Common myeloid progenitor, CD34-positive (primary cell): ENCODE measurements around the gene TMEM201.

Experiments
- CTCF ChIA-PET: fragments of 350-600 bp; sonication (Branson Sonifier 250); formaldehyde crosslinking; loops from one replicate; lab custom pipeline; 2021; ENCODE audit warnings: antibody characterized with exemption; lab: Charles Lee
- POLR2A ChIA-PET: fragments of 350-600 bp; sonication (Branson Sonifier 250); formaldehyde crosslinking; loops from one replicate; lab custom pipeline; 2021; ENCODE audit warnings: antibody characterized with exemption; lab: Charles Lee
- DNase-seq, 3 donors: peaks; one replicate each; pipeline versions ENCODE4 v3.0.0 to v3.0.0-alpha.2; 2013
- H3K27ac ChIP-seq, 2 experiments: 1 replicate in 1 of 2; 2 replicates in 1 of 2; pipeline ENCODE4 v1.7.0; 2013; ENCODE audit warnings: inconsistent platforms in 2 of 2, low read length in 2 of 2, mild to moderate bottlenecking in 2 of 2, low read depth in 1 of 2, moderate library complexity in 1 of 2; ENCODE audit not compliant: severe bottlenecking in 2 of 2, insufficient read depth in 1 of 2, poor library complexity in 1 of 2
- H3K27me3 ChIP-seq, 5 experiments: replicated peaks in 2 of 5; 1 replicate in 3 of 5; 2 replicates in 2 of 5; pipeline versions ENCODE4 v1.6.1 to v1.7.0; 2013; ENCODE audit warnings: low read length in 4 of 5, mild to moderate bottlenecking in 2 of 5, moderate library complexity in 2 of 5, inconsistent platforms in 1 of 5; ENCODE audit not compliant: insufficient read depth in 5 of 5, control insufficient read depth in 4 of 5
- H3K36me3 ChIP-seq, 4 experiments: 1 replicate in 2 of 4; 2 replicates in 2 of 4; pipeline versions ENCODE4 v1.6.1 to v1.7.0; 2013; ENCODE audit warnings: low read length in 3 of 4, control low read depth in 1 of 4, mild to moderate bottlenecking in 1 of 4; ENCODE audit not compliant: control insufficient read depth in 4 of 4, insufficient read depth in 4 of 4
- H3K4me1 ChIP-seq, 4 experiments: 1 replicate in 3 of 4; 2 replicates in 1 of 4; pipeline versions ENCODE4 v1.6.1 to v1.7.1; 2013; ENCODE audit warnings: low read length in 3 of 4, mild to moderate bottlenecking in 3 of 4, control low read depth in 1 of 4, inconsistent platforms in 1 of 4, moderate library complexity in 1 of 4; ENCODE audit not compliant: control insufficient read depth in 4 of 4, insufficient read depth in 4 of 4; ENCODE audit errors: control extremely low read depth in 1 of 4
- H3K4me3 ChIP-seq, 7 experiments: 1 replicate in 4 of 7; 2 replicates in 3 of 7; pipeline versions ENCODE4 v1.5.1 to v1.7.0; 2013; ENCODE audit warnings: mild to moderate bottlenecking in 7 of 7, low read length in 6 of 7, moderate library complexity in 6 of 7, inconsistent platforms in 2 of 7, low read depth in 2 of 7, control low read depth in 1 of 7; ENCODE audit not compliant: insufficient read depth in 4 of 7, control insufficient read depth in 1 of 7; ENCODE audit errors: extremely low read depth in 1 of 7
- H3K9me3 ChIP-seq, 5 experiments: 1 replicate in 4 of 5; 2 replicates in 1 of 5; pipeline versions ENCODE4 v1.6.1 to v1.7.1; 2013; ENCODE audit warnings: low read length in 4 of 5, mild to moderate bottlenecking in 2 of 5, inconsistent platforms in 1 of 5, low read depth in 1 of 5, moderate library complexity in 1 of 5; ENCODE audit not compliant: control insufficient read depth in 4 of 5, insufficient read depth in 2 of 5; ENCODE audit errors: control extremely low read depth in 1 of 5
- WGBS: methylation state at CpG from one replicate; pipeline ENCODE4 v1.1.5; 2013; ENCODE audit not compliant: insufficient coverage; 5-methylcytosine and 5-hydroxymethylcytosine counted together

The TMEM201 gene

DNA sequence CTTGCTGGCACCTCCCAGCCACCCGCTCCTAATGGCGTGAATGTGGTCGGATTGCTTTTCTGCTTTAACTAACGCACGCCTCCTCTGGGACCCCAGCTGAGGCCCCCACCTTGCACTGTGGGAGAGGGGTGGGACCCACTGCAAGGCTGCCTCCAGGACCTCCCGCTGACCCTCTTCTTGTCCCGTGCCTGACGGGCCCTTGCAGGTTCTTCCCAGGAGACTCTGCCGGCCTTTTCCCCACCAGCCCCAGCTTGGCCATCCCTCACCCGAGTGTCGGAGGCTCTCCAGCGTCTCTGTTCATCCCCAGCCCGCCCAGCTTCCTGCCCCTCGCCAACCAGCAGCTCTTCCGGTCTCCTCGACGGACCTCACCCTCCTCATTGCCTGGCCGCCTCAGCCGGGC is 18.6 kb downstream of the TMEM201 start:
- H3K4me1 ChIP-seq: no peaks in the 10 kb centered on the region
- POLR2A ChIA-PET: no interaction called here
- CTCF ChIA-PET: interaction anchor here (0.7 to 2.9 kb wide), 3 partner anchors 8 to 99 kb away, joined by 3 to 14 read pairs (median 4); no protein-coding TSS in a partner anchor
- no peak overlapping the region for H3K4me3 ChIP-seq
- no peak for DNase-seq
- H3K9me3 ChIP-seq: no peaks in the 10 kb centered on the region
- H3K36me3 ChIP-seq: peaks cover 5 to 96% (median 60%) of the 10 kb centered on the region in 4 experiments
- 95% methylated on average over 15 of the region's 19 CpGs for WGBS
- no peak overlapping the region for H3K27ac ChIP-seq
- H3K27me3 ChIP-seq: no peaks in the 10 kb centered on the region

- no peak overlapping the region for H3K27ac ChIP-seq
- ChIA-PET CTCF (no interaction called here), POLR2A (no interaction called here)
- H3K36me3 ChIP-seq: peaks cover 2 to 90% (median 54%) of the 10 kb centered on the region in 4 experiments
- no peaks in the 10 kb centered on the region for H3K4me1 ChIP-seq
- H3K9me3 ChIP-seq: no peaks in the 10 kb centered on the region
- DNase-seq: no peak
- no peaks in the 10 kb centered on the region for H3K27me3 ChIP-seq
- 100% methylated on average over 4 of the region's 5 CpGs for WGBS
- H3K4me3 ChIP-seq: no peak overlapping the region
Measured at GRCh38 chr1:9609998-9610397, 21.3 kb downstream of the TMEM201 start.

- WGBS: 93% methylated on average over 25 of the region's 25 CpGs
- H3K4me3 ChIP-seq: no peak overlapping the region
- peaks cover 2 to 87% (median 51%) of the 10 kb centered on the region in 4 experiments for H3K36me3 ChIP-seq
- no peaks in the 10 kb centered on the region for H3K9me3 ChIP-seq
- ChIA-PET CTCF (no interaction called here), POLR2A (no interaction called here)
- H3K27me3 ChIP-seq: no peaks in the 10 kb centered on the region
- DNase-seq: no peak
- H3K4me1 ChIP-seq: no peaks in the 10 kb centered on the region
- H3K27ac ChIP-seq: no peak overlapping the region
Measured at GRCh38 chr1:9610548-9610947, 21.8 kb downstream of the TMEM201 start.

DNA sequence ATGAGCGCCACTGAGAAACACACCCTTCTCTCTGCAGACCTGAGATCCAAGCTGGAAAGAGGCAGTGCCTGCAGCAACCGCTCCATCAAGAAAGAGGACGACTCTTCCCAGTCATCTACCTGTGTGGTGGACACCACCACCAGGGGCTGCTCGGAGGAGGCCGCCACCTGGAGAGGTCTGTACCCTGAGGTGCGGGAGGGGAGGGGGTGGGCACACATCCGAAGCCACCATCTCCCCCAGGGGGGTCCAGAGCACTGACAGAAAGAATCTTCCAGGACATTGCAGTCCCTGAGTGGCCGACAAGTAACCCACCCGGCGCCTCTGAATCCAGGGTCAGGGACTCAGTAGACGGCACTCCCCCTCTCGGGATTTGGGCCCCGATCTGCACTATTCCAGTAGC is 23.0 kb downstream of the TMEM201 start:
- Histone ChIP-seq H3K27ac (no peak overlapping the region), H3K4me3 (no peak overlapping the region), H3K27me3 (no peaks in the 10 kb centered on the region), H3K9me3 (no peaks in the 10 kb centered on the region), H3K4me1 (peaks cover 0 to 6% (median 3%) of the 10 kb centered on the region in 4 experiments), H3K36me3 (peaks cover 2 to 75% (median 47%) of the 10 kb centered on the region in 4 experiments)
- ChIA-PET CTCF (interaction anchor here (1.2 kb wide), 1 partner anchor 15 kb away, joined by 3 read pairs; no protein-coding TSS in a partner anchor), POLR2A (no interaction called here)
- 91% methylated on average over 8 of the region's 13 CpGs for WGBS
- DNase-seq: no peak

DNA sequence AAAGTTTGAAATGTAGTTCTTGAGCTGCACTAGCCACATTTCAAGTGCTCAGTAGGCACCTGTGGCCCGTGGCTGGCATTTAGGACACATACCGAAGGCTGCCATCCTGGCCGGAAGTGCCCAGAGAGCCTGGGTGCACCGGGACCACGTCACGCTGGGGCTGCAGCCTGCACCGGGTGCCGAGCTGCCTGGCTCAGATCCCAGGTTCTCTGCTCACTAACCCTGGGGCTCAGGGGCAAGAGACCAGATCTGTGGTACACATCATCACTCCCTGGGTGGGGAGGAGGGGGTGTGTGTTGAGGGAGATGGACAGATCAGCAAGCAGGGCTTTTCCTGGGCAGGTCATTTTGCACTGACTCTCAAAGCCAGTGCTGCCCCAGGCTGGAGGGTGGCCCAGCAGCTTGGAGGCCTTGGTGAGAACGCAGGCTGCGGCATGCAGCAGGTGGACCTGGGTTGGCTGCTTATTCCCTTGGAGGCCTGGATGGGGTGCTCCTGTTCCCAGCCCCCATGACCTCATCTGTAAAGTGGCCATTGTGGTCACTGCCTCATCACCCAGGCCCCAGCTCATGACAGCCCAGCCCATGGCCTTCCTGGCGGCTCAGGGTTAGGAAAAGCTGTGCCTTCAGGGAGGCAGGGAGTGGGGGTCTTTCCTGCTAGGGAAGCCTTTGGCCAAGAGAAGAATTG is 23.6 kb downstream of the TMEM201 start:
- ChIA-PET POLR2A (interaction anchor here (0.5 to 0.6 kb wide), 2 partner anchors 164 to 275 kb away, joined by 3 read pairs; no protein-coding TSS in a partner anchor), CTCF (interaction anchor here (0.8 to 1.2 kb wide), 5 partner anchors 10 to 113 kb away, joined by 3 to 6 read pairs (median 3); no protein-coding TSS in a partner anchor)
- Histone ChIP-seq H3K9me3 (no peaks in the 10 kb centered on the region), H3K36me3 (peaks cover 2 to 70% (median 47%) of the 10 kb centered on the region in 4 experiments), H3K27me3 (no peaks in the 10 kb centered on the region), H3K4me3 (no peak overlapping the region), H3K27ac (no peak overlapping the region), H3K4me1 (peaks cover 0 to 6% (median 3%) of the 10 kb centered on the region in 4 experiments)
- WGBS: 98% methylated on average over 5 of the region's 11 CpGs
- DNase-seq: no peak

GRCh38 chr1:9612871-9613624 is 24.3 kb downstream of the TMEM201 start:
- WGBS: 95% methylated on average over 19 of the region's 20 CpGs
- Histone ChIP-seq H3K27ac (no peak overlapping the region), H3K9me3 (no peaks in the 10 kb centered on the region), H3K4me1 (peaks cover 0 to 6% (median 3%) of the 10 kb centered on the region in 4 experiments), H3K36me3 (peaks cover 2 to 62% (median 41%) of the 10 kb centered on the region in 4 experiments), H3K27me3 (no peaks in the 10 kb centered on the region), H3K4me3 (no peak overlapping the region)
- ChIA-PET CTCF (interaction anchor here (0.8 to 3.8 kb wide), 8 partner anchors 9 to 113 kb away, joined by 3 to 14 read pairs (median 4); no protein-coding TSS in a partner anchor), POLR2A (interaction anchor here (0.6 kb wide), 1 partner anchor 275 kb away, joined by 3 read pairs; no protein-coding TSS in a partner anchor)
- DNase-seq: no peak
